HepG2 (cell line): ENCODE data around the gene NFKBIA. TPM values are rescaled to one million over a fixed set of nuclear protein-coding genes. Genes with fewer than 3 reads are reported as not detected.

Experiments used
- BRD4 ChIP-seq: sonication (generic); formaldehyde crosslinking; IDR thresholded peaks from 2 replicates; pipeline ENCODE4 v1.4.0; 2020; ENCODE audit warnings: missing genetic modification reagents
- EHMT2 ChIP-seq: fragments of 200-600 bp; sonication (generic); IDR thresholded peaks from 2 replicates; pipeline ENCODE4 v1.7.0; 2017; ENCODE audit warnings: antibody characterized with exemption, low read depth, low read length, borderline replicate concordance
- KAT7 ChIP-seq: IDR thresholded peaks from 2 replicates; pipeline ENCODE4 v1.6.1; 2018; ENCODE audit warnings: borderline replicate concordance, missing compliant biosample characterization
- KLF12 ChIP-seq: sonication (generic); formaldehyde crosslinking; IDR thresholded peaks from 2 replicates; pipeline ENCODE4 v1.4.0; 2020; ENCODE audit warnings: missing genetic modification reagents, borderline replicate concordance
- MZF1 ChIP-seq: sonication (generic); formaldehyde crosslinking; IDR thresholded peaks from 2 replicates; pipeline ENCODE4 v1.8.1; 2023; ENCODE audit warnings: mild to moderate bottlenecking, missing genetic modification reagents, borderline replicate concordance
- NFE2L2 ChIP-seq: fragments of 150-350 bp; IDR thresholded peaks from 2 replicates; pipeline ENCODE4 v1.6.1; 2014; ENCODE audit warnings: low read length
- NFKB2 ChIP-seq: sonication (generic); formaldehyde crosslinking; IDR thresholded peaks from 2 replicates; pipeline ENCODE4 v1.4.0; 2020; ENCODE audit warnings: missing genetic modification reagents, borderline replicate concordance
- NFYB ChIP-seq: sonication (generic); formaldehyde crosslinking; IDR thresholded peaks from 2 replicates; pipeline ENCODE4 v1.4.0; 2020; ENCODE audit warnings: missing genetic modification reagents
- PCBP2 ChIP-seq: fragments of 200-400 bp; formaldehyde crosslinking; optimal IDR thresholded peaks from 2 replicates; pipeline ENCODE3; 2018; ENCODE audit warnings: low read length, low read depth; ENCODE audit not compliant: poor library complexity, severe bottlenecking
- SAP130 ChIP-seq: IDR thresholded peaks from 2 replicates; pipeline ENCODE4 v1.6.1; 2016; ENCODE audit warnings: low read depth
- TEAD3 ChIP-seq: optimal IDR thresholded peaks from 2 replicates; pipeline ENCODE3; 2016; ENCODE audit warnings: borderline replicate concordance
- ZFP90 ChIP-seq: sonication (generic); formaldehyde crosslinking; IDR thresholded peaks from 2 replicates; pipeline ENCODE4 v1.8.0; 2022; ENCODE audit warnings: missing genetic modification reagents, mild to moderate bottlenecking, inconsistent platforms, borderline replicate concordance
- ZKSCAN8 ChIP-seq: IDR thresholded peaks from 2 replicates; pipeline ENCODE4 v1.6.1; 2016; ENCODE audit warnings: borderline replicate concordance, missing genetic modification reagents, missing compliant biosample characterization
- ZNF724P ChIP-seq: sonication (generic); formaldehyde crosslinking; IDR thresholded peaks from 2 replicates; pipeline ENCODE4 v1.8.0; 2022; ENCODE audit warnings: missing genetic modification reagents, borderline replicate concordance
- polyA plus RNA-seq, 8 experiments: library from polyadenylated mRNA; depleted of rRNA in 3 of 8; stranded (reverse) in 7 of 8; unstranded in 1 of 8; fragments of >200 nt; fragmentation: Illumina TruSeq in 4 of 8; extraction: Trizol in 4 of 8; gene quantifications; 2 replicates each; pipeline versions ENCODE4 v1.2.1 to v1.2.3, GENCODE V29; 2011 to 2016; ENCODE audit warnings: low read depth in 4 of 8, missing spikeins in 1 of 8, mixed read lengths in 1 of 8; ENCODE audit not compliant: insufficient read depth in 1 of 8
- total RNA-seq, 5 experiments: library from RNA; depleted of rRNA; stranded (reverse); fragments of >200 nt; fragmentation: Illumina TruSeq; extraction: Trizol; gene quantifications; 2 replicates each; pipeline ENCODE4 v1.2.3, GENCODE V29; 2016; ENCODE audit warnings: low read depth in 1 of 5
- TF ChIP-seq, protein P1 (sequence below): sonication (generic); formaldehyde crosslinking; IDR thresholded peaks from 2 replicates; pipeline ENCODE4 v1.5.1; 2020; ENCODE audit warnings: missing genetic modification reagents, mild to moderate bottlenecking, borderline replicate concordance
- TF ChIP-seq, protein P2 (sequence below): sonication (generic); formaldehyde crosslinking; IDR thresholded peaks from 2 replicates; pipeline ENCODE4 v1.4.0; 2020; ENCODE audit warnings: missing genetic modification reagents
- TF ChIP-seq, protein P3 (sequence below): sonication (generic); formaldehyde crosslinking; IDR thresholded peaks from 2 replicates; pipeline ENCODE4 v1.5.0; 2020; ENCODE audit warnings: missing genetic modification reagents
- TF ChIP-seq, protein P4 (sequence below): sonication (generic); formaldehyde crosslinking; IDR thresholded peaks from 2 replicates; pipeline ENCODE4 v1.8.1; 2023; ENCODE audit warnings: mild to moderate bottlenecking, inconsistent platforms, moderate library complexity, missing genetic modification reagents, borderline replicate concordance
- TF ChIP-seq, protein P5 (sequence below): sonication (generic); formaldehyde crosslinking; IDR thresholded peaks from 2 replicates; pipeline ENCODE4 v1.4.0; 2020; ENCODE audit warnings: missing genetic modification reagents

The NFKBIA gene
- total and polyA plus RNA-seq, 2 of the 13 experiments (the other 11 are each of a cell fraction or from before 2014, with no cell fraction given) = 197 to 319 TPM

DNA sequence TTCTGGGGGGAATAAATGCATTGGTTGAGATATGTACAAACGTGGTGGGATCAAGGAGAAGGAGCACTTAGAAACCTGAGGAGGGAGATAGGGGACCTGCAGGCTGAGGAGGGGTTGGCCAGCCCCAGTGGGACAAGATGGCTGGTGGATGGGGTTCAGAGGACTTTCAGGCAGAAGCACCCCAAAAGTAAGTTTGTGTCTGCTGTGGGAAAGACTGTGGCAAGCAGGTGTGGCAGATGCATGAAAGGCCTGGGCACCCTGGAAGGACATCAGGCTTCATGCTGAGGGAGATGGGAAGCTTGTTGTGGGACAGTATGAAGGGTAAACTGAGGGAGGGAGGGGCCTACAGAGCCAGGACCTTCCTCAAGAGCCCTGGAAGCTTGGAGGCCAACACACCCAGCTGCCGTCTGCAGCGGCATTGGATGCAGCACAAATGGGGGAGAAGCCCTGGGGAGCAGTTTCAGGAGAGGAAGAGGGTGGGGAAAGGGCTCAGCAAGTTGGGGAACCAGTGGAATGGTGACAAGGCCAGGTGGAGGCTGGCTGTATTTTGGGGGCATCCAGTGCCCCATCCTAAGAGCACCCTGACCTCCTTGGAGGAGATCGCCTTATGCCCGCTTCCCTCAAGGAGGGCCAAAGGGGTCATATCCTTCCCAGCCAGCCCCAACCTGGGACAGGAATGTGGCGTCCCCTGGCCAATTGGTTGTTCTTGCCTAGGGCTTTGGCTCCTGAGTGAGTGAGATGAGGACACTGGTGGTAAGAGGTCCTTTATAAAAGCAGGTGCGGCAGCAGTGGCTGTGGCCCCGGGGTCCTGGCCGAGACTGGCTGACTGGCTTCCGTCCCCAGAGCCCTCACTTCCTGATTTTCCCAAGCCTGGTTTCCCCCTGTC is 20.7 kb downstream of the NFKBIA start (continued):
- TF ChIP-seq, protein P1, sequence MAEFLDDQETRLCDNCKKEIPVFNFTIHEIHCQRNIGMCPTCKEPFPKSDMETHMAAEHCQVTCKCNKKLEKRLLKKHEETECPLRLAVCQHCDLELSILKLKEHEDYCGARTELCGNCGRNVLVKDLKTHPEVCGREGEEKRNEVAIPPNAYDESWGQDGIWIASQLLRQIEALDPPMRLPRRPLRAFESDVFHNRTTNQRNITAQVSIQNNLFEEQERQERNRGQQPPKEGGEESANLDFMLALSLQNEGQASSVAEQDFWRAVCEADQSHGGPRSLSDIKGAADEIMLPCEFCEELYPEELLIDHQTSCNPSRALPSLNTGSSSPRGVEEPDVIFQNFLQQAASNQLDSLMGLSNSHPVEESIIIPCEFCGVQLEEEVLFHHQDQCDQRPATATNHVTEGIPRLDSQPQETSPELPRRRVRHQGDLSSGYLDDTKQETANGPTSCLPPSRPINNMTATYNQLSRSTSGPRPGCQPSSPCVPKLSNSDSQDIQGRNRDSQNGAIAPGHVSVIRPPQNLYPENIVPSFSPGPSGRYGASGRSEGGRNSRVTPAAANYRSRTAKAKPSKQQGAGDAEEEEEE (CRISPR knock-in tag) = peak; percentile 78; the same call in 1 of the 2 replicates
- TF ChIP-seq NFYB (CRISPR knock-in tag) (no peak), MZF1 (CRISPR knock-in tag) (peak; percentile 60; the same call in 1 of the 2 replicates), EHMT2 (0 out of 2 replicates have a peak, but pooled peaks have one; percentile 9), KLF12 (CRISPR knock-in tag) (0 out of 2 replicates have a peak, but pooled peaks have one; percentile 17), ZFP90 (CRISPR knock-in tag) (peak; percentile 70; the same call in 1 of the 2 replicates), NFKB2 (CRISPR knock-in tag) (0 out of 2 replicates have a peak, but pooled peaks have one; percentile 7), ZKSCAN8 (CRISPR knock-in tag) (0 out of 2 replicates have a peak, but pooled peaks have one; percentile 6), TEAD3 (no peak), BRD4 (CRISPR knock-in tag) (peak; percentile 26; the same call in 1 of the 2 replicates), NFE2L2 (no peak), KAT7 (0 out of 2 replicates have a peak, but pooled peaks have one; percentile 8), SAP130 (no peak), ZNF724P (no peak), PCBP2 (no peak)
- TF ChIP-seq, protein P2, sequence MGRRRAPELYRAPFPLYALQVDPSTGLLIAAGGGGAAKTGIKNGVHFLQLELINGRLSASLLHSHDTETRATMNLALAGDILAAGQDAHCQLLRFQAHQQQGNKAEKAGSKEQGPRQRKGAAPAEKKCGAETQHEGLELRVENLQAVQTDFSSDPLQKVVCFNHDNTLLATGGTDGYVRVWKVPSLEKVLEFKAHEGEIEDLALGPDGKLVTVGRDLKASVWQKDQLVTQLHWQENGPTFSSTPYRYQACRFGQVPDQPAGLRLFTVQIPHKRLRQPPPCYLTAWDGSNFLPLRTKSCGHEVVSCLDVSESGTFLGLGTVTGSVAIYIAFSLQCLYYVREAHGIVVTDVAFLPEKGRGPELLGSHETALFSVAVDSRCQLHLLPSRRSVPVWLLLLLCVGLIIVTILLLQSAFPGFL (CRISPR knock-in tag) = no peak
- TF ChIP-seq, protein P3, sequence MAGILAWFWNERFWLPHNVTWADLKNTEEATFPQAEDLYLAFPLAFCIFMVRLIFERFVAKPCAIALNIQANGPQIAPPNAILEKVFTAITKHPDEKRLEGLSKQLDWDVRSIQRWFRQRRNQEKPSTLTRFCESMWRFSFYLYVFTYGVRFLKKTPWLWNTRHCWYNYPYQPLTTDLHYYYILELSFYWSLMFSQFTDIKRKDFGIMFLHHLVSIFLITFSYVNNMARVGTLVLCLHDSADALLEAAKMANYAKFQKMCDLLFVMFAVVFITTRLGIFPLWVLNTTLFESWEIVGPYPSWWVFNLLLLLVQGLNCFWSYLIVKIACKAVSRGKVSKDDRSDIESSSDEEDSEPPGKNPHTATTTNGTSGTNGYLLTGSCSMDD = peak; percentile 31; the same call in 1 of the 2 replicates
- TF ChIP-seq, protein P4, sequence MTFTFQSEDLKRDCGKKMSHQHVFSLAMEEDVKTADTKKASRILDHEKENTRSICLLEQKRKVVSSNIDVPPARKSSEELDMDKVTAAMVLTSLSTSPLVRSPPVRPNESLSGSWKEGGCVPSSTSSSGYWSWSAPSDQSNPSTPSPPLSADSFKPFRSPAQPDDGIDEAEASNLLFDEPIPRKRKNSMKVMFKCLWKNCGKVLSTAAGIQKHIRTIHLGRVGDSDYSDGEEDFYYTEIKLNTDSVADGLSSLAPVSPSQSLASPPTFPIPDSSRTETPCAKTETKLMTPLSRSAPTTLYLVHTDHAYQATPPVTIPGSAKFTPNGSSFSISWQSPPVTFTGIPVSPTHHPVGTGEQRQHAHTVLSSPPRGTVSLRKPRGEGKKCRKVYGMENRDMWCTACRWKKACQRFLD = 0 out of 2 replicates have a peak, but pooled peaks have one; percentile 53
- TF ChIP-seq, protein P5, sequence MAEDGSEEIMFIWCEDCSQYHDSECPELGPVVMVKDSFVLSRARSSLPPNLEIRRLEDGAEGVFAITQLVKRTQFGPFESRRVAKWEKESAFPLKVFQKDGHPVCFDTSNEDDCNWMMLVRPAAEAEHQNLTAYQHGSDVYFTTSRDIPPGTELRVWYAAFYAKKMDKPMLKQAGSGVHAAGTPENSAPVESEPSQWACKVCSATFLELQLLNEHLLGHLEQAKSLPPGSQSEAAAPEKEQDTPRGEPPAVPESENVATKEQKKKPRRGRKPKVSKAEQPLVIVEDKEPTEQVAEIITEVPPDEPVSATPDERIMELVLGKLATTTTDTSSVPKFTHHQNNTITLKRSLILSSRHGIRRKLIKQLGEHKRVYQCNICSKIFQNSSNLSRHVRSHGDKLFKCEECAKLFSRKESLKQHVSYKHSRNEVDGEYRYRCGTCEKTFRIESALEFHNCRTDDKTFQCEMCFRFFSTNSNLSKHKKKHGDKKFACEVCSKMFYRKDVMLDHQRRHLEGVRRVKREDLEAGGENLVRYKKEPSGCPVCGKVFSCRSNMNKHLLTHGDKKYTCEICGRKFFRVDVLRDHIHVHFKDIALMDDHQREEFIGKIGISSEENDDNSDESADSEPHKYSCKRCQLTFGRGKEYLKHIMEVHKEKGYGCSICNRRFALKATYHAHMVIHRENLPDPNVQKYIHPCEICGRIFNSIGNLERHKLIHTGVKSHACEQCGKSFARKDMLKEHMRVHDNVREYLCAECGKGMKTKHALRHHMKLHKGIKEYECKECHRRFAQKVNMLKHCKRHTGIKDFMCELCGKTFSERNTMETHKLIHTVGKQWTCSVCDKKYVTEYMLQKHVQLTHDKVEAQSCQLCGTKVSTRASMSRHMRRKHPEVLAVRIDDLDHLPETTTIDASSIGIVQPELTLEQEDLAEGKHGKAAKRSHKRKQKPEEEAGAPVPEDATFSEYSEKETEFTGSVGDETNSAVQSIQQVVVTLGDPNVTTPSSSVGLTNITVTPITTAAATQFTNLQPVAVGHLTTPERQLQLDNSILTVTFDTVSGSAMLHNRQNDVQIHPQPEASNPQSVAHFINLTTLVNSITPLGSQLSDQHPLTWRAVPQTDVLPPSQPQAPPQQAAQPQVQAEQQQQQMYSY (CRISPR knock-in tag) = peak; percentile 51; the same call in 1 of the 2 replicates
